B cell (primary cell): Measurements from ENCODE around the gene ALKAL2. TPM values are rescaled to one million over a fixed set of nuclear protein-coding genes. Genes with fewer than 3 reads are reported as not detected.

Source experiments
- ATAC-seq: fragments of 200-7000 bp; cut with Tn5 transposase; one replicate; pipeline ENCODE4 v1.10.0; 2021; ENCODE audit warnings: low read depth, mild to moderate bottlenecking, moderate number of reproducible peaks, moderate library complexity
- CTCF ChIA-PET: fragments of 350-600 bp; sonication (Branson Sonifier 250); formaldehyde crosslinking; loops from one replicate; lab custom pipeline; 2021; ENCODE audit warnings: antibody characterized with exemption, inconsistent platforms; lab: Charles Lee
- POLR2A ChIA-PET: fragments of 350-600 bp; sonication (Branson Sonifier 250); formaldehyde crosslinking; loops from one replicate; lab custom pipeline; 2021; ENCODE audit warnings: antibody characterized with exemption; lab: Charles Lee
- DNase-seq: peaks from one replicate; pipeline ENCODE4 v3.0.0; 2013
- H2AFZ ChIP-seq: 2 replicates; pipeline ENCODE4 v1.6.1; 2012; ENCODE audit warnings: mild to moderate bottlenecking, low read depth, low read length; ENCODE audit not compliant: insufficient read depth, poor library complexity, severe bottlenecking
- H3K27ac ChIP-seq, 2 donors: 1 replicate in 1 of 2; 2 replicates in 1 of 2; pipeline ENCODE4 v1.5.1; 2012 to 2013; ENCODE audit warnings: low read length in 2 of 2, mild to moderate bottlenecking in 2 of 2, moderate library complexity in 1 of 2
- H3K27me3 ChIP-seq, 4 experiments: fragments of 200-600 bp in 1 of 4; sonication (generic) in 1 of 4; replicated peaks in 1 of 4; 1 replicate in 2 of 4; 2 replicates in 2 of 4; pipeline versions ENCODE4 v1.6.1 to v1.7.0; 2013 to 2016; ENCODE audit warnings: low read length in 3 of 4, mild to moderate bottlenecking in 2 of 4, mixed read lengths in 1 of 4, moderate library complexity in 1 of 4; ENCODE audit not compliant: insufficient read depth in 4 of 4, control insufficient read depth in 3 of 4; ENCODE audit errors: control extremely low read depth in 1 of 4
- H3K36me3 ChIP-seq, 2 experiments: replicated peaks in 1 of 2; 1 replicate in 1 of 2; 2 replicates in 1 of 2; pipeline versions ENCODE4 v1.6.1 to v1.7.1; 2013; ENCODE audit warnings: low read length in 1 of 2; ENCODE audit not compliant: insufficient read depth in 2 of 2, control insufficient read depth in 1 of 2; ENCODE audit errors: control extremely low read depth in 1 of 2, extremely low read depth in 1 of 2
- H3K4me1 ChIP-seq, 2 donors: fragments of 200-600 bp in 1 of 2; sonication (generic) in 1 of 2; 1 replicate in 1 of 2; 2 replicates in 1 of 2; pipeline versions ENCODE4 v1.5.1 to v1.6.1; 2013 to 2017; ENCODE audit warnings: low read length in 2 of 2; ENCODE audit not compliant: control insufficient read depth in 2 of 2, insufficient read depth in 2 of 2
- H3K4me2 ChIP-seq: replicated peaks from 2 replicates; pipeline ENCODE3; 2012; ENCODE audit warnings: mild to moderate bottlenecking, low read depth, low read length; ENCODE audit not compliant: poor library complexity, severe bottlenecking
- H3K4me3 ChIP-seq, 5 experiments: fragments of 200-600 bp in 1 of 5; sonication (generic) in 1 of 5; 1 replicate in 3 of 5; 2 replicates in 2 of 5; pipeline versions ENCODE4 v1.5.1 to v1.7.0; 2011 to 2016; ENCODE audit warnings: low read length in 4 of 5, mild to moderate bottlenecking in 4 of 5, low read depth in 2 of 5, control low read depth in 1 of 5, moderate library complexity in 1 of 5; ENCODE audit not compliant: insufficient read depth in 1 of 5; ENCODE audit errors: control extremely low read depth in 1 of 5, extremely low read depth in 1 of 5
- H3K79me2 ChIP-seq: fragments of 200-600 bp; sonication (generic); one replicate; pipeline ENCODE4 v1.6.0; 2016; ENCODE audit warnings: low read length; ENCODE audit not compliant: control insufficient read depth, insufficient read depth
- H3K9ac ChIP-seq: fragments of 200-600 bp; sonication (generic); 2 replicates; pipeline ENCODE4 v1.6.1; 2017; ENCODE audit warnings: mild to moderate bottlenecking, low read length, moderate library complexity
- H3K9me3 ChIP-seq, 3 donors: one replicate each; pipeline versions ENCODE4 v1.6.1 to v1.7.1; 2013; ENCODE audit warnings: low read length in 2 of 3; ENCODE audit not compliant: control insufficient read depth in 2 of 3, insufficient read depth in 1 of 3; ENCODE audit errors: control extremely low read depth in 1 of 3
- H4K20me1 ChIP-seq: 2 replicates; pipeline ENCODE4 v1.6.0; 2012; ENCODE audit warnings: mild to moderate bottlenecking, low read length; ENCODE audit not compliant: insufficient read depth, control insufficient read depth, poor library complexity, severe bottlenecking
- H3K27ac Mint-ChIP-seq: one replicate; pipeline ENCODE4 v1.8.0; 2021; ENCODE audit warnings: mixed read lengths
- H3K27me3 Mint-ChIP-seq: one replicate; pipeline ENCODE4 v1.8.0; 2021; ENCODE audit warnings: mixed read lengths
- H3K4me1 Mint-ChIP-seq: one replicate; pipeline ENCODE4 v1.8.0; 2021; ENCODE audit warnings: mixed read lengths
- H3K4me3 Mint-ChIP-seq: one replicate; pipeline ENCODE4 v1.8.0; 2021; ENCODE audit warnings: mixed read lengths
- H3K9me3 Mint-ChIP-seq: one replicate; pipeline ENCODE4 v1.8.0; 2022; ENCODE audit warnings: mixed read lengths; ENCODE audit not compliant: insufficient read depth
- CTCF ChIP-seq: fragments of 200-600 bp; IDR thresholded peaks from one replicate; pipeline ENCODE4 v1.8.0; 2022; ENCODE audit warnings: antibody characterized with exemption, mild to moderate bottlenecking
- EZH2 ChIP-seq: IDR thresholded peaks from 2 replicates; pipeline ENCODE4 v1.6.1; 2012; ENCODE audit warnings: borderline replicate concordance, low read depth, mild to moderate bottlenecking, moderate library complexity, low read length; ENCODE audit not compliant: insufficient read depth, poor library complexity, severe bottlenecking
- WGBS: methylation state at CpG from one replicate; pipeline ENCODE4 v1.1.5; 2013; ENCODE audit warnings: missing lambda C conversion rate; ENCODE audit not compliant: insufficient coverage; 5-methylcytosine and 5-hydroxymethylcytosine counted together
- intact Hi-C: fragments of 100-400 bp; cut with micrococcal nuclease; formaldehyde crosslinking; loops from one replicate; pipeline ENCODE4 v1.10.0; 2022
- polyA plus RNA-seq: library from polyadenylated mRNA; depleted of rRNA; stranded (reverse); fragments of >200 nt; gene quantifications from 2 replicates; pipeline ENCODE4 v1.2.3, GENCODE V29; 2012
- total RNA-seq, 2 donors: library from RNA; stranded (reverse); fragments of 120-200 nt in 1 of 2; gene quantifications; 1 replicate in 1 of 2; 2 replicates in 1 of 2; pipeline versions ENCODE4 v1.2.3 to v1.2.4, GENCODE V29; 2013 to 2022

The ALKAL2 gene
- total and polyA plus RNA-seq, 2 donors (not counting 1 experiment from before 2014, with no cell fraction given) = 0.79 to 5.3 TPM

- H3K27me3 ChIP-seq = no peaks in the 10 kb centered on the region
- H3K9me3 ChIP-seq = peaks cover 0 to 2% (median 0%) of the 10 kb centered on the region in 3 donors
- H3K4me2 ChIP-seq = no peak overlapping the region
- no peak overlapping the region for H3K4me3 ChIP-seq
- H3K4me1 ChIP-seq = no peaks in the 10 kb centered on the region
- POLR2A ChIA-PET = interaction anchor here (1.1 kb wide), 1 partner anchor 18 kb away, joined by 3 read pairs; no protein-coding TSS in a partner anchor
- DNase-seq = no peak
- no peak for ATAC-seq
- H3K4me1 Mint-ChIP-seq = peaks cover 1% of the 10 kb centered on the region
- no peak overlapping the region for H3K27ac ChIP-seq
- no peaks in the 10 kb centered on the region for H3K27me3 Mint-ChIP-seq
- no peak overlapping the region for H2AFZ ChIP-seq
- no peaks in the 10 kb centered on the region for H4K20me1 ChIP-seq
- TF ChIP-seq CTCF = no peak
- TF ChIP-seq EZH2 = no peak
- H3K9ac ChIP-seq = no peak overlapping the region
- WGBS = 94% methylated on average over 2 of the region's 2 CpGs
- CTCF ChIA-PET = interaction anchor here (1.7 kb wide), 1 partner anchor 11 kb away, joined by 6 read pairs; no protein-coding TSS in a partner anchor
- intact Hi-C loops = no loop called here
- H3K27ac Mint-ChIP-seq = no peak overlapping the region
- peaks cover 2% of the 10 kb centered on the region for H3K9me3 Mint-ChIP-seq
- H3K4me3 Mint-ChIP-seq = no peak overlapping the region
- H3K79me2 ChIP-seq = no peaks in the 10 kb centered on the region
- peaks cover 0 to 3% of the 10 kb centered on the region in 2 experiments for H3K36me3 ChIP-seq
These were observed 30.0 kb downstream of the ALKAL2 start for GRCh38 chr2:257842-258241.

- TF ChIP-seq CTCF (no peak), EZH2 (no peak)
- Histone ChIP-seq H3K79me2 (no peaks in the 10 kb centered on the region), H3K9me3 (peaks cover 0 to 2% (median 0%) of the 10 kb centered on the region in 3 donors), H3K4me2 (no peak overlapping the region), H4K20me1 (no peaks in the 10 kb centered on the region), H3K9ac (no peak overlapping the region), H2AFZ (no peak overlapping the region), H3K4me3 (no peak overlapping the region), H3K4me1 (no peaks in the 10 kb centered on the region), H3K36me3 (peaks cover 0 to 4% of the 10 kb centered on the region in 2 experiments), H3K27ac (no peak overlapping the region), H3K27me3 (no peaks in the 10 kb centered on the region)
- H3K4me1 Mint-ChIP-seq = no peaks in the 10 kb centered on the region
- no peak for DNase-seq
- H3K4me3 Mint-ChIP-seq = no peak overlapping the region
- POLR2A ChIA-PET = interaction anchor here (1.1 kb wide), 1 partner anchor 19 kb away, joined by 3 read pairs; no protein-coding TSS in a partner anchor
- no peak overlapping the region for H3K27ac Mint-ChIP-seq
- no peaks in the 10 kb centered on the region for H3K27me3 Mint-ChIP-seq
- 22% methylated on average over 2 of the region's 3 CpGs for WGBS
- peaks cover 2% of the 10 kb centered on the region for H3K9me3 Mint-ChIP-seq
- ATAC-seq = no peak
- CTCF ChIA-PET = interaction anchor here (1.7 kb wide), 1 partner anchor 10 kb away, joined by 6 read pairs; no protein-coding TSS in a partner anchor
- intact Hi-C loops = no loop called here
These were observed 30.5 kb downstream of the ALKAL2 start for GRCh38 chr2:257429-257828.
